Natural killer cell treated with Interleukin-12 subunit alpha and Interleukin-12 subunit beta and Interleukin-15 and Interleukin-18, amount 100 ng/mL, for 72 hours (primary cell): ENCODE data around the gene DLG1. TPM values are rescaled to one million over a fixed set of nuclear protein-coding genes. Genes with fewer than 3 reads are reported as not detected.
"Not testable (repeated sequence)": the region's sequence is repeated elsewhere in the genome, so short reads cannot be mapped to it uniquely, and the experiment has no call there.

Experiments
- ATAC-seq, 2 donors: fragments of 150-1000 bp; cut with Tn5 transposase in 1 of 2; sonication (Bioruptor Pico), chemical (Tn5 transposase) in 1 of 2; 2 replicates each; pipeline ENCODE4 v1.10.0; 2021
- DNase-seq: peaks from one replicate; pipeline ENCODE4 v3.0.0; 2022; ENCODE audit warnings: low spot score
- H3K27ac Mint-ChIP-seq, 2 donors: 1 replicate in 1 of 2; 2 replicates in 1 of 2; pipeline ENCODE4 v1.8.0; 2022; ENCODE audit warnings: mixed read lengths in 2 of 2, mild to moderate bottlenecking in 1 of 2, moderate library complexity in 1 of 2
- H3K27me3 Mint-ChIP-seq, 2 donors: 1 replicate in 1 of 2; 2 replicates in 1 of 2; pipeline ENCODE4 v1.8.0; 2022; ENCODE audit warnings: mixed read lengths in 2 of 2
- H3K36me3 Mint-ChIP-seq: one replicate; pipeline ENCODE4 v1.8.0; 2022; ENCODE audit warnings: mixed read lengths
- H3K4me1 Mint-ChIP-seq, 2 donors: 1 replicate in 1 of 2; 2 replicates in 1 of 2; pipeline ENCODE4 v1.8.0; 2022; ENCODE audit warnings: low read depth in 2 of 2, mixed read lengths in 2 of 2, mild to moderate bottlenecking in 1 of 2
- H3K4me3 Mint-ChIP-seq: one replicate; pipeline ENCODE4 v1.8.0; 2022; ENCODE audit warnings: mixed read lengths
- H3K9me3 Mint-ChIP-seq: 2 replicates; pipeline ENCODE4 v1.8.0; 2022; ENCODE audit warnings: mixed read lengths
- total RNA-seq, 2 donors: library from RNA; stranded (reverse); gene quantifications; one replicate each; pipeline ENCODE4 v1.2.3, GENCODE V29; 2022

DLG1 gene
- total RNA-seq, 2 donors from 2014 or later: 76.5 to 121 TPM

DNA sequence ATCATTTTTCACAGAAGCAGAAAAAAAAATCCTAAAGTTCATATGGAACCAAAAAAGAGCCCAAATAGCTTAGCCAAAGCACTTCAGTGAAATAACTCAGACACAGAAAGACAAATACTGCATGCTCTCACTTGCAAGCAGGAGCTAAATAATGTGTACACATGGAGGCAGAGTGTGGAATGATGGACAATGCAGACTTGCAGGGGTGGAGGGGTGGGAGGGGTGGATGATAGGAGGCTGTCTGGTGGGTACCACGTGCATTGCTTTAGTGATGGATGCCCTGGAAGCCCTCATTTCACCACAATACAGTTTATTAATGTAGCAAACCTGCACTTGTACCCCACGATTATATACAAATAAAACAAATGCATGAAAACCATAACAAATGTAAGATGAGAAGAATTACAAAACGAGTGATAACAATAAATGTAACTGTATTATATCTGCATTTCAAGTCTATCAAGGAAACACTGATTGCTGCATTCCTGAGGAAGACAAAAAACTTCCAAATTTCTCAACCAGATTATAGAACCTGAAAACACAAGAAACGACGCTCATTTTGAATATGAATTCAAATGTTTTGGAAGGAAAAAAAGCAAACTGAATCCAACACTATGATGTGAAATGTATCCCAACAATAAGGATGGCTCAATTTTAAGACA is 96.5 kb downstream of the DLG1 start:
- no peak for ATAC-seq
- DNase-seq: no peak
- H3K4me3 Mint-ChIP-seq: no peak overlapping the region
- no peaks in the 10 kb centered on the region for H3K9me3 Mint-ChIP-seq
- no peak overlapping the region for H3K27ac Mint-ChIP-seq
- no peaks in the 10 kb centered on the region for H3K27me3 Mint-ChIP-seq
- H3K4me1 Mint-ChIP-seq: peaks cover 24 to 32% of the 10 kb centered on the region in 2 donors
- no peaks in the 10 kb centered on the region for H3K36me3 Mint-ChIP-seq

- H3K27me3 Mint-ChIP-seq, DNase-seq, H3K36me3 Mint-ChIP-seq, ATAC-seq, H3K27ac Mint-ChIP-seq, H3K9me3 Mint-ChIP-seq, H3K4me3 Mint-ChIP-seq: not testable (repeated sequence)
- H3K4me1 Mint-ChIP-seq: peaks cover 24 to 31% of the 10 kb centered on the region in 2 donors
Measured at GRCh38 chr3:197200856-197201255, 97.6 kb downstream of the DLG1 start.

- no peak for DNase-seq
- Mint-ChIP-seq H3K9me3 (no peaks in the 10 kb centered on the region), H3K27ac (no peak overlapping the region), H3K4me3 (no peak overlapping the region), H3K27me3 (no peaks in the 10 kb centered on the region), H3K36me3 (no peaks in the 10 kb centered on the region), H3K4me1 (peaks cover 7 to 19% of the 10 kb centered on the region in 2 donors)
- ATAC-seq: no peak
Measured at GRCh38 chr3:197197334-197197733, 101.1 kb downstream of the DLG1 start.

- H3K27ac Mint-ChIP-seq: no peak overlapping the region
- H3K27me3 Mint-ChIP-seq: no peaks in the 10 kb centered on the region
- DNase-seq (no peak), ATAC-seq (no peak)
- no peak overlapping the region for H3K4me3 Mint-ChIP-seq
- H3K4me1 Mint-ChIP-seq: peaks cover 0 to 11% of the 10 kb centered on the region in 2 donors
- no peaks in the 10 kb centered on the region for H3K9me3 Mint-ChIP-seq
- H3K36me3 Mint-ChIP-seq: no peaks in the 10 kb centered on the region
Measured at GRCh38 chr3:197196192-197196591, 102.2 kb downstream of the DLG1 start.

DNA sequence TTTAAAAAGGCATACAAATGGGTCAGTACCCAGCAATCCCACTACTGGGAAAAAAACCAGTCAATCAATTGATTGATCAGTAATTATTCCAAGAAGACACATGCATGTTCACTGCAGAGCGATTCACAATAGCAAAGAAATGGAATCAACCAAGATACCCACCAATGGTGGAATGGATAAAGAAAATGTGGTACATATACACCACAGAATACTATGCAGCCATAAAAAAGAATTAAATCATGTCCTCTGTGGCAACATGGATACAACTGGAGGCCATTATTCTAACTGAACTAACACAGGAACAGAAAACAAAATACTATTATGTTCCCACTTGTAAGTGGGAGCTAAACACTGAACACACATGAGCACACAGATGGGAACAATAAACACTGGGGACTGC is 103.1 kb downstream of the DLG1 start:
- Mint-ChIP-seq H3K4me1 (peaks cover 0 to 6% of the 10 kb centered on the region in 2 donors), H3K27ac (no peak overlapping the region), H3K27me3 (no peaks in the 10 kb centered on the region), H3K4me3 (no peak overlapping the region), H3K9me3 (no peaks in the 10 kb centered on the region), H3K36me3 (no peaks in the 10 kb centered on the region)
- no peak for ATAC-seq
- DNase-seq: no peak

DNA sequence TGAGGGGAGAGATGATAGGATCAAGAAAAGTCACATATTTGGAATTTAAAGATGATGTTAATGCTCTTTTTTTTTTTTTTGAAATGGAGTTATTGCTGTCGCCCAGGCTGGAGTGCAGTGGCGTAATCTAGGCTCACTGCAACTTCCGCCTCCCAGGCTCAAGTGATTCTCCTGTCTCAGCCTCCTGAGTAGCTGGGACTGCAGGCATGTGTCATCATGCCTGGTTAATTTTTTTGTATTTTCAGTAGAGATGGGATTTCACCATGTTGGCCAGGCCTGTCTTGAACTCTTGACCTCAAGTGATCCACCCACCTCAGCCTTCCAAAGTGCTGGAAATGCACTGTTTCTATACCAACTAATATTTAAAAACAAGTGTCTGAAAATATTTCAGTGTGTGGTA is 104.7 kb downstream of the DLG1 start:
- not testable (repeated sequence) for H3K27ac Mint-ChIP-seq, H3K9me3 Mint-ChIP-seq, ATAC-seq, H3K27me3 Mint-ChIP-seq, DNase-seq, H3K36me3 Mint-ChIP-seq, H3K4me3 Mint-ChIP-seq, H3K4me1 Mint-ChIP-seq

DNA sequence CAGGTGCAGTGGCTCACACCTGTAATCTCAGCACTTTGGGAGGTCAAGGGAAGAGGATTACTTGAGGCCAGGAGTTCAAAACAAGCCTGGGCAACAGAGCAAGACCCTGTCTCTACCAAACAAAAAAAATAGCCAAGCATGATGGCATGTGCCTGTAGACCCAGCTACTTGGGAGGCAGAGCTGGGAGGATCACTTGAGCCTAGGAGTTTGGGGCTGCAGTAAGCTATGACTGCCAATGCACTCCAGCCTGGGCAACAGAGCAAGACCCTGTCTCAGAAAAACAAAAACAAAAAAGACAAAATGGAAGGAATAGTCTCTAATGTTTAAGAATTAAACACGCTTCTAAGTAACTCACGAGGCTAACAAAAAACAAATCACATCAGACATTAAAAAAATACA is 106.5 kb downstream of the DLG1 start:
- no peak for DNase-seq
- Mint-ChIP-seq H3K36me3 (no peaks in the 10 kb centered on the region), H3K27me3 (no peaks in the 10 kb centered on the region), H3K4me3 (no peak overlapping the region), H3K4me1 (peaks cover 6% of the 10 kb centered on the region in 2 donors), H3K9me3 (no peaks in the 10 kb centered on the region), H3K27ac (no peak overlapping the region)
- no peak for ATAC-seq

DNA sequence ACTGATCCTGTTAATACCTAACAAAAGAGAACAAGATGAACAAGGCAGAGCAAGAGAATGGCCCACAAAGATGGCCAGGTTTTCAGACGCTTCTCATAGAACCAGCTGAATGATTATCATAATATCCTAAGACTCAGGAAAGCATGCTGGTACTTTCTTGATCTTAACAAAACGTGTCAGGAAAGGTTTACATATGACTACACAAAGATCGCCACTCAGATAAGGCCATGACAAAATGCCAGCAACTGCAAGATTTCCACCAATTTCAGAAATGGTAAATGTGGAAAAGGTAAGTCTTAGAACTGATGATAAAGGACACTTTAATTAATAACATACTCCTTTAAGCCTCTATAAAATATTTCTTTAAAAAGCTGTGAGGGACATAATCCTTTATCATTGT is 108.8 kb downstream of the DLG1 start:
- ATAC-seq: no peak
- Mint-ChIP-seq H3K27ac (no peak overlapping the region), H3K4me3 (no peak overlapping the region), H3K27me3 (no peaks in the 10 kb centered on the region), H3K9me3 (no peaks in the 10 kb centered on the region), H3K36me3 (no peaks in the 10 kb centered on the region), H3K4me1 (peaks cover 5 to 6% of the 10 kb centered on the region in 2 donors)
- no peak for DNase-seq

DNA sequence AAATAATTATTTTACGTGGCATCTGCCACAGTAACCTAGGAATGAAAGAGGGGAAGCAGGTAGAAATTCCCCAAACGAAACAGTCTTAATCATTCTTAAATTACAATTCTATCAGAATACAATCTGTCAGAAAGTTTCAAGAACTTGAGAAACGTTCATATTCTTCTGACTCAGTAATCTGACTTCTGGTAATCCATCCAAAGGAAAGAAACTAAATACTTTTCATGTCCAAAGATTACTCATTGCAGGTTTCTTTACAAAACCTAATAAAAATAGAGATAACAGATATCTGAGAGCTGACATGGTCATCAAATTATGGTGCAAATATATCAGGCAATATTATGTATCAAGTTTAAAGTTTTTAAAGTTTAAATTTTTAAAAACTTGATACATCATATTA is 109.4 kb downstream of the DLG1 start:
- peaks cover 5 to 6% of the 10 kb centered on the region in 2 donors for H3K4me1 Mint-ChIP-seq
- H3K9me3 Mint-ChIP-seq: no peaks in the 10 kb centered on the region
- no peaks in the 10 kb centered on the region for H3K27me3 Mint-ChIP-seq
- no peak overlapping the region for H3K27ac Mint-ChIP-seq
- ATAC-seq (no peak), DNase-seq (no peak)
- no peak overlapping the region for H3K4me3 Mint-ChIP-seq
- H3K36me3 Mint-ChIP-seq: no peaks in the 10 kb centered on the region

GRCh38 chr3:197186887-197187588 is 111.4 kb downstream of the DLG1 start:
- peaks cover 5 to 6% of the 10 kb centered on the region in 2 donors for H3K4me1 Mint-ChIP-seq
- H3K27me3 Mint-ChIP-seq: no peaks in the 10 kb centered on the region
- DNase-seq (no peak), ATAC-seq (peak; percentile 63 to 73)
- H3K27ac Mint-ChIP-seq: no peak overlapping the region
- no peaks in the 10 kb centered on the region for H3K36me3 Mint-ChIP-seq
- H3K9me3 Mint-ChIP-seq: no peaks in the 10 kb centered on the region
- H3K4me3 Mint-ChIP-seq: no peak overlapping the region

DNA sequence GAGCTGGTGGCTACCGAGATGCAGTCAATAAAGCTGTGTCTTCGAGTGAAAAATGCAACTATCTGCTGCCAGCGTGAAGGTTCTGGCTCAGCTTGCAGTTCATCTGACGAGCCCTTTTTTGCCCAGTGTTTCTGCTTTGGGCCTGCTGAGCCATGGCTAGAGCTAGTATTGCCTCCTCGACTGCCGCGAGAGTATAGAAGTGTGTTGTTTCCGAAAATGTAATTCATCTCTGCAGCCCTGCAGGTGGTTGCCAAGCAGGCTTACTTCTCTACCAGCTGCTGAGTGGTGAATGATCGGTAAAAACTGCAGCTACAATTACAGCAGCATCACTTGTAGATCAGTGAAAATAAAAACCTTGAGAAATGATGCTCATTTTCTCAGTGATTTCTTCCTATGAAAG is 114.8 kb downstream of the DLG1 start:
- no peak overlapping the region for H3K27ac Mint-ChIP-seq
- no peaks in the 10 kb centered on the region for H3K27me3 Mint-ChIP-seq
- peaks cover 0 to 11% of the 10 kb centered on the region in 2 donors for H3K4me1 Mint-ChIP-seq
- H3K9me3 Mint-ChIP-seq: no peaks in the 10 kb centered on the region
- no peak for DNase-seq
- H3K36me3 Mint-ChIP-seq: no peaks in the 10 kb centered on the region
- no peak for ATAC-seq
- H3K4me3 Mint-ChIP-seq: no peak overlapping the region

DNA sequence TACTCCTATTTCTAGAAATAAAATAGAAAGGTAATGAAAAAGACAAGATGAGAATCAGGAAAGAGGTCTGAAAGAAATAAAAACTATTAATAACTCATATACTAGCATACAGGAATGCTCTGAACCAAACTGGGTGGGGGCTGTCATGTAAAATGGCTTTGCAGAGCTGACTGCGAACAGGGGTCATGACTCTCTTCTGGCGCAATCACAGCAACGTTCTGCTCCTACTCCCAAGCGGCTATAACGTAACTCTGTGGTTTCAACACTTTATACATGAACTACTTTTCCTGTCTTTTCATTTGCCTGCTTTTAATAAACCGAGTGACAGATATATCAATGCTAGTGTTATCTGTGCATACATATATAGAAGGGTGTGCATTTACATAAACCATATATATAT is 116.7 kb downstream of the DLG1 start:
- Mint-ChIP-seq H3K27me3 (no peaks in the 10 kb centered on the region), H3K4me1 (peaks cover 0 to 11% of the 10 kb centered on the region in 2 donors), H3K4me3 (no peak overlapping the region), H3K9me3 (no peaks in the 10 kb centered on the region), H3K36me3 (no peaks in the 10 kb centered on the region), H3K27ac (no peak overlapping the region)
- DNase-seq: no peak
- ATAC-seq: no peak

DNA sequence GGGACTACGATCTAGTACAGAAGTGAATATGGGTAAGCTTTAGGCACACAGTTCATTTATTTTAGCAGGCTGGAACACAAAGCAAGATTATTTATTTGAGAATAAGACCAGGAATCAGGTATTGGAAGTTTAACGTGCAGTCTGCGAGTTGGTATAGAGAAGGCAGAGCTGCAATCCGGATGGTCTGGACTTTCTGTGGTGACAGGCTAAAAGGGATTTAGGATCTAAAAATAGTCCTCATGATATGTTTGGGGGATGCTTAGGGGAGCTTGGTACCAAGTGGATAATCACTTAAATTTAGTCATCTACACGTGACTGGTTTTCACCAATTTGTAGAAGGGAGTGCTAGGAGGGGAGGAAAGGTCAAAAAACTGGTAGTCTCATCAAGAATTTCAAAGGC is 119.4 kb downstream of the DLG1 start:
- DNase-seq (no peak), ATAC-seq (no peak)
- Mint-ChIP-seq H3K27ac (no peak overlapping the region), H3K36me3 (no peaks in the 10 kb centered on the region), H3K4me1 (peaks cover 6 to 10% of the 10 kb centered on the region in 2 donors), H3K9me3 (no peaks in the 10 kb centered on the region), H3K4me3 (no peak overlapping the region), H3K27me3 (no peaks in the 10 kb centered on the region)

- DNase-seq: no peak
Measured at GRCh38 chr3:197175503-197175902, 122.9 kb downstream of the DLG1 start.

More at GRCh38 chr3:197175503-197175902, 122.9 kb downstream of the DLG1 start:
- Mint-ChIP-seq H3K4me3 (no peak overlapping the region), H3K4me1 (peaks cover 11 to 14% of the 10 kb centered on the region in 2 donors), H3K27me3 (no peaks in the 10 kb centered on the region), H3K36me3 (no peaks in the 10 kb centered on the region), H3K27ac (no peak overlapping the region), H3K9me3 (no peaks in the 10 kb centered on the region)
- no peak for ATAC-seq
